PC-3 (cell line): Measurements from ENCODE around the gene VSIG2.

Experiments used
- CTCF ChIP-seq: fragments of 300-600 bp; sonication (generic); conservative IDR thresholded peaks from 2 replicates; pipeline ENCODE4 v1.5.1; 2017; ENCODE audit warnings: antibody characterized with exemption, low read depth, mild to moderate bottlenecking, low read length
- EZH2 ChIP-seq: fragments of 300-600 bp; sonication (generic); IDR thresholded peaks from one replicate; pipeline ENCODE4 v1.6.1; 2017; ENCODE audit warnings: antibody characterized with exemption, mild to moderate bottlenecking, low read length; ENCODE audit not compliant: unreplicated experiment
- EZH2phosphoT487 ChIP-seq: fragments of 300-600 bp; sonication (generic); IDR thresholded peaks from 2 replicates; pipeline ENCODE4 v1.6.1; 2018; ENCODE audit warnings: mild to moderate bottlenecking, antibody characterized with exemption, low read length, borderline replicate concordance

DNA sequence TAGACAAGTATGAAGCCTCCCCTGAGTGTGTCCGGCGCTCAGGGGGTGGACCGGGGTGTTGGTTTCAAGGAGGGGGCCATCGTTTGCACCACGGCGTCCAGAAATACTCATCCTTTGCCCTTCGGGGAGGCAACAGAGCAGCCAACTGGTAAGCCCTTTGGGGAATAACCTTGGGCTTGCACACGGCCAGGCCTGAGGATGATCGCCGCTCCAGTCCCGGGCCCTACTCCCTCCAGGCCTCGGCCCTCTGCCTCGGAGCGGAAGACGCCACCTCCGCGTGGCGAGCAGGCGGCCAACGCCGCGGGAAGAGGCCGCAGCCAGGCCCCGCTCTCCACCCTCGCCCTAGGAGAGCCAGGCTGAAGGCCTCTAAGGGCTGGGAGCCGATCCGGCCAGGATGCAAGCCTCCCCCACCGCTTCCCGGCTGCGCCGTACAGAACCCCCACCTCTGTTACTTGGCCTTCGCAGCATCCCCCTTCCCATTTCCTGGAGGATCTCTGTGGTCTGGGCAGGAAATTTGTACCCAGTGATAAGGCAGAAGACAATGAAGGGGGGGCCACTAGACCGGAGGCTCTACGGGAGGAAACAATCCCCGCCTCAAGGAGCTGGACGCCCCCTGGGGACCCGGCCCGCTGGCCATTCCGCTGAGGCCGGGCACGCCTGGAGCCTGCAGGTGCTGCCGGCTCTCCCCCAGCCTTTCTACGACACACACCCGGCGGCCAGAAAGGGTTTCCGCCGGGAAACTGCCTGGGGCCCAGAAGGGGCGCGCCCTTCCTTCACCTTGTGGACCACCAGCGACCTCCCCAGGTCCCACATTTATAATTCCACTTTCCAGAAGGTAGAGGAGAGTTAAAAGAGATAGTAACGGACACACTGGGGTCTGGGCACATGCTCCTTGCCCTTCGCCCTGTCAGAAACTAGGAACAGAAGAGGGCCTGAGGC, 7.5 kb upstream of the VSIG2 start:
- TF ChIP-seq CTCF: no peak
- no peak for TF ChIP-seq EZH2
- TF ChIP-seq EZH2phosphoT487: no peak
